ENCODE data around the gene EFEMP2.

EFEMP2 gene

DNA sequence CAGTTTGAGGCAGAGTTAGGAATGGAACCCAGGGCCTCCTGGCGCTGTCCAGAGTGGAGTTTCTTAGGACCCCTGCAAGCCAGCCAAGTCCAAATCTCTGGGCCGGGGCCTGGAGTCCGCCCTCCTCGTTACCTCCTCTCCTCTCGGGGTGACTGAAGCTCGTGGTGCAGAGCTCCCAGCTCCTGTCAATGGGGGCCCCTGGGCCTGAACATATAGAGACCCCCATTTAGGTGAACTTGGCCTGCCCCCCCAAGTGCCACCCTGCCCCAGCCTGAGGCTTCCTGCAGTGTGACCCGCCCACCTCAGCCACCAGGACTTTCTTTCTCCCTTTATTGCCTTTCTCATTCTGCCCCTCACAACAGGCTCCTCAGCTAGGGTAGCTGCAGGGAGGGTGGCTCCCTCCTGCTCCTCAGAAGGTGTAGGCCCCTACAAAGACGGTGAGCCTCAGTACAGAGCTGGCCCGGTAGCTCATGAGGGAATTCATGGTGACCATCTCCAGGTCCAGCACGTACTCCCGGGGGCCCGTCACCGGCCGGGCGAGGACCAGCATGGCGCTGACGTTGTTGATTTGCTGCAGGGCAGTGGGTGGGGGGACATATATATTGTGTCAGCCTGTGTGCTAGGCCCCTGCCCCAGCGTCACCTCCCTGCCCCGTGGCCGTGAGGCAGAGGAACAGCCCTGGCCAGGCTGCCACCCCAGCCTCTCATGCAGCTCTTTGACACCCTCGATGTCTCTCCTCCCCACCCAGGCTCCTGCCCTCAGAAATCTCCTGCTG is 5.9 kb downstream of the EFEMP2 start:
- TF ChIP-seq, protein P1, sequence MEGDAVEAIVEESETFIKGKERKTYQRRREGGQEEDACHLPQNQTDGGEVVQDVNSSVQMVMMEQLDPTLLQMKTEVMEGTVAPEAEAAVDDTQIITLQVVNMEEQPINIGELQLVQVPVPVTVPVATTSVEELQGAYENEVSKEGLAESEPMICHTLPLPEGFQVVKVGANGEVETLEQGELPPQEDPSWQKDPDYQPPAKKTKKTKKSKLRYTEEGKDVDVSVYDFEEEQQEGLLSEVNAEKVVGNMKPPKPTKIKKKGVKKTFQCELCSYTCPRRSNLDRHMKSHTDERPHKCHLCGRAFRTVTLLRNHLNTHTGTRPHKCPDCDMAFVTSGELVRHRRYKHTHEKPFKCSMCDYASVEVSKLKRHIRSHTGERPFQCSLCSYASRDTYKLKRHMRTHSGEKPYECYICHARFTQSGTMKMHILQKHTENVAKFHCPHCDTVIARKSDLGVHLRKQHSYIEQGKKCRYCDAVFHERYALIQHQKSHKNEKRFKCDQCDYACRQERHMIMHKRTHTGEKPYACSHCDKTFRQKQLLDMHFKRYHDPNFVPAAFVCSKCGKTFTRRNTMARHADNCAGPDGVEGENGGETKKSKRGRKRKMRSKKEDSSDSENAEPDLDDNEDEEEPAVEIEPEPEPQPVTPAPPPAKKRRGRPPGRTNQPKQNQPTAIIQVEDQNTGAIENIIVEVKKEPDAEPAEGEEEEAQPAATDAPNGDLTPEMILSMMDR (conservative IDR thresholded peaks at IDR 0.05) = no peak
- no peak overlapping the region for H3K27ac ChIP-seq

DNA sequence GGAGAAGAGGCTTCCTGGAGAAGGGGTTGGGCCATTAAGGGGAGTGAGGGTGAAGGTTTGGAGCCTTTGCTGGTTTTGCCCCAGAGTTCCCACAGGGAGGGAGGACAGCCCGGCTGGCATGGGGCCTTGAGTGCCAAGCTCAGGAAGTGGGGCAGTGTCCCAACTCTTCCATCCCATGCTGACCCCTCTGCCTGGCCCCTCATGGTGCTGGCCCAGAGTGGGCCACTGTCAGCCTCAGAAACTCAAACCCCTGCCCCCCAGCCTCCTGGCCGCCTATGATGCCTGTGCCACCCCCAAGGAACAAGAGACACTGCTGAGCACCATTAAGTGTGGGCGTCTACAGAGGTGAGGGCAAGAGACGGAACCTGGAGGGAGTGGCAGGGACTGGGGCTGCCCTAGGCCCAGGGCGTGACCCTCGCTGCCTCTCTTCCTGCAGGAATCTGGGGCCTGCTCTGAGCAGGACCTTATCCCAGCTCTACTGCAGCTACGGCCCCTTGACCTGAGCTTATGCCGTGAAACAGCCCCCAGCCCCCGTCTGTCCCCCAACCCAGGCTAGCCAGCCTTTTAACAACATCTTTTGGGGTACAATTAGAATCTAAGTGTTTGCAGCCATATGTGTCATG is 6.9 kb downstream of the EFEMP2 start:
- no peak overlapping the region for H3K27ac ChIP-seq
- TF ChIP-seq, protein P1 (conservative IDR thresholded peaks at IDR 0.05) = no peak

DNA sequence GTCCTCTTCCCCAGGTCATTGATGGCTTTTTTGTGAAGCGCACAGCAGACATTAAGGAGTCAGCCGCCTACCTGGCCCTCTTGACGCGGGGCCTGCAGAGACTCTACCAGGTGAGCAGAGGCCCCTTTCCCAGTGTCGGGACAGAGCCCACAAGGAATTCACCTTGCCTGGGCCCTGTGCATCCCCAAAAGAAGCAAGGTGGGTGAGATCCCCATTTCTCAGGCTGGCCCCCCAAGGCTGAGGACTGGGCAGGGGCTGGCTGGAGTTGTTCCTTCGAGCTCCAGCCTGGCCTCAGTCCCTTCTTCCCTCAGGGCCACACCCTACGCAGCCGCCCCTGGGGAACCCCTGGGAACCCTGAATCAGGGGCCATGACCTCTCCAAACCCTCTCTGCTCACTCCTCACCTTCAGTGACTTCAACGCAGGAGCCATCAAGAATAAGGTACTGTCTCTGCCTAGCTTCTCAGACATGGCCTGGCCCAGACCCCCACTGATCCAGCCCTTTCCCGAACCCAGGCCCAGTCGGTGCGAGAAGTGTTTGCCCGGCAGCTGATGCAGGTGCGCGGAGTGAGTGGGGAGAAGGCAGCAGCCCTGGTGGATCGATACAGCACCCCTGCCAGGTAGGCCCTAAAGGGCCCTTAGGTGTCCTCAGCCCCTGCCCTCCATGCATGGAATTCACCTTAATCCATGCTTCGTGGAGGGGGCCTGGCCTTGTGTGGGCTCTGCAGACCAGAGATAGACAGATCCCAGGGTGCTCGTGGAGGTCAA is 7.7 kb downstream of the EFEMP2 start:
- H3K27ac ChIP-seq = no peak overlapping the region
- TF ChIP-seq, protein P1 (conservative IDR thresholded peaks at IDR 0.05) = no peak

DNA sequence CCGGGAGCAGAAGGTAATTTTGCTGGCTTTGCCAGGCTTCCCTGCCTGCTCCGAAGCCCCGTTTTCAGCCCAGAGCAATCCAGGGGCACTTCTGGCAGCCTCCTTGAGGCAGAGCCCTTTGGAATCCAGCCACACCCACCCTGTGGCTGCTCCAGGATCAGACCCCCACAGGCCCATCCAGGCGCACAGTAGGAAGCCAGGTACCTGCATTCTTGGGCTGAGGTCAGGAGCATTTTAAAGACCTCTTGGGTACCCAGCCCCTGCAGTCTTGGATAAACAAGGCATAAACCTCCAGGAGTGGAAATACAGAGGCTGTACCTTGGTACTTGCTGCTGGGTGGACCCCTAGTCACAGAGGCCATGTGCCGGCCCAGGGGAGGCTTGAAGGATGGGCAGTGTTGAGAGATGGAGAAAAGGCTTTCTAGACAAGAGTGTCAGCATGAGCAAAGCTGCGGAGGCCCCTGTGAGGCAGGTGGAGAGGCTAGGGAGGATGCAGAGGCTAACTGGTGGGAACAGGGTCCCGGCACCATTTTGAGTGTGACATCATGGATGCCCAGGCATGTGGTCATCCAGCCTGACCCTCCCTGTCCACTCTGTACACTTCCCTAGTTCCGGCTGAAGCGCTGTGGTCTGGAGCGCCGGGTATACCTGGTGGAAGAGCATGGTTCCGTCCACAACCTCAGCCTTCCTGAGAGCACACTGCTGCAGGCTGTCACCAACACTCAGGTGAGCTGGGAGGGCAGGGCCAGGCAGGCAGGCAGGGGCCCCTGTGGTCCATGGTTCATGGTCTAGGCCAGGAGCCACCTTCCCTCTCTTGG is 8.5 kb downstream of the EFEMP2 start:
- H3K27ac ChIP-seq = no peak overlapping the region
- TF ChIP-seq, protein P1 (conservative IDR thresholded peaks at IDR 0.05) = no peak

DNA sequence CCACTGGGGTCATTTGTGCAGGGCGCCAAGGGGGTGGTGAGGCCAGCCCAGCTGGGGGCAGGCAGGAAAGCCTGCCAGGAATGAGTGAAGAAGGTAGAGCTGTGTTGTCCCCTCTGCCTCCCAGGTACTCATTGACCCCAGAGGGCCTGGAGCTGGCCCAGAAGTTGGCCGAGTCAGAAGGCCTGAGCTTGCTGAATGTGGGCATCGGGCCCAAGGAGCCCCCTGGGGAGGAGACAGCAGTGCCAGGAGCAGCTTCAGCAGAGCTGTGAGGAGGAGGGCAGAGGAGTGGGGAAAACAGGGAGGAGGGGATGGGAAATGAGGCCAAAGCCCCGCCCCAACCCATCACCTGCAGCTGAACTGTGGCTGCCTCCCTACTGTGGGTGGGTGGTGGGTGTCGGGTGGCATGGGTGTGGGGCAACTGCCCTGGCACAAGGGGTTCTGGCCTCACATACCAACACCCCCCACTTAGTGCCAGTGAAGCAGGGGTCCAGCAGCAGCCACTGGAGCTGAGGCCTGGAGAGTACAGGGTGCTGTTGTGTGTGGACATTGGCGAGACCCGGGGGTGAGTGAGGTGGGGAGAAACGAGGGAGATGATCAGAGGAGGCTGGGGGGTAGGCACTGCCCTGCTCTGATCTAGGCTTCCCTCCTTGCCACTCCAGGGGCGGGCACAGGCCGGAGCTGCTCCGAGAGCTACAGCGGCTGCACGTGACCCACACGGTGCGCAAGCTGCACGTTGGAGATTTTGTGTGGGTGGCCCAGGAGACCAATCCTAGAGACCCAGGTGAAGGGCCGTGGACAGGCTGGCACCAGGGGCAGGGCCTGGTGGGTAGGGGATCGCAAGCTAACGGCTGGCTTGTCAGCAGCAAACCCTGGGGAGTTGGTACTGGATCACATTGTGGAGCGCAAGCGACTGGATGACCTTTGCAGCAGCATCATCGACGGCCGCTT is 9.4 kb downstream of the EFEMP2 start:
- TF ChIP-seq, protein P1 (conservative IDR thresholded peaks at IDR 0.05) = no peak
- H3K27ac ChIP-seq = peak overlapping the region; percentile 100; the same call in 1 of the 2 replicates

DNA sequence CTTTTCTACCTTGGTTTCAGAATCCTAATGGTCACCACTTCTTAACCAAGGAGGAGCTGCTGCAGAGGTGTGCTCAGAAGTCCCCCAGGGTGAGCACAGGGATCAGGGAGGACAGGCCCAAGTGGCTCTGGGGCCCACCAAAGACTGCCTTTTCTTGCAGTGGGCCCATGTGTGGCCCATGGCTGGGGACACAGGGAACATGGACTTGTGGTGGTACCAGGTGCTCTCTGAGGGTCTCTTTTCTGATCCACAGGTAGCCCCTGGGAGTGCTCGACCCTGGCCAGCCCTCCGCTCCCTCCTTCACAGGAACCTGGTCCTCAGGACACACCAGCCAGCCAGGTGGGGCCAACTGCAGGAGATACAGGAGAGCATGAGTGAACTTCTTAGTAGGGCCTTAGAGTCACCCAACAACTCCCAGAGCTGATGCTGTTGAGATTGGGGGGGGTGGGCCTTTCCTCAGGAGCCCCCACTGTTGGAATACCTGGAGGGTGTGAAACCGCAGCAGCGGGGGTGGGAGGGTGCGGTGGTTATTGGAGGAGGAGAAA is 10.3 kb downstream of the EFEMP2 start:
- TF ChIP-seq, protein P1 (conservative IDR thresholded peaks at IDR 0.05) = no peak
- H3K27ac ChIP-seq = peak overlapping the region; percentile 100
